Neural progenitor cell (in vitro differentiated cells): ENCODE results near the gene SH3PXD2B. TPM values are rescaled to one million over a fixed set of nuclear protein-coding genes. Genes with fewer than 3 reads are reported as not detected.
A peak's percentile ranks its signal among the peaks of the same experiment; 100 is the strongest.

Source experiments
- DNase-seq: peaks from one replicate; pipeline ENCODE4 v3.0.0-alpha.2; 2016; ENCODE audit warnings: low spot score
- H2AFZ ChIP-seq: fragments of 200-600 bp; sonication (generic); replicated peaks from 2 replicates; pipeline ENCODE4 v1.6.1; 2016; ENCODE audit warnings: antibody characterized with exemption
- H3F3A ChIP-seq: fragments of 200-600 bp; sonication (generic); 2 replicates; pipeline ENCODE4 v1.6.1; 2016; ENCODE audit warnings: antibody characterized with exemption, low read depth
- H3K27ac ChIP-seq: fragments of 200-600 bp; sonication (generic); 2 replicates; pipeline ENCODE4 v1.5.1; 2016; ENCODE audit warnings: mild to moderate bottlenecking
- H3K27me3 ChIP-seq: fragments of 200-600 bp; sonication (generic); 2 replicates; pipeline ENCODE4 v1.6.1; 2016; ENCODE audit warnings: mild to moderate bottlenecking, moderate library complexity
- H3K36me3 ChIP-seq: fragments of 200-600 bp; sonication (generic); 2 replicates; pipeline ENCODE4 v1.5.1; 2016
- H3K4me1 ChIP-seq: fragments of 200-600 bp; sonication (generic); 2 replicates; pipeline ENCODE4 v1.6.1; 2016; ENCODE audit warnings: mixed run types
- H3K4me2 ChIP-seq: fragments of 200-600 bp; sonication (generic); 2 replicates; pipeline ENCODE4 v1.6.1; 2016
- H3K4me3 ChIP-seq: fragments of 200-600 bp; sonication (generic); 2 replicates; pipeline ENCODE4 v1.5.1; 2016
- H3K79me2 ChIP-seq: fragments of 200-600 bp; sonication (generic); 2 replicates; pipeline ENCODE4 v1.6.1; 2016; ENCODE audit warnings: low read depth
- H3K9ac ChIP-seq: fragments of 200-600 bp; sonication (generic); 2 replicates; pipeline ENCODE4 v1.6.1; 2016
- H3K9me3 ChIP-seq: fragments of 200-600 bp; sonication (generic); 2 replicates; pipeline ENCODE4 v1.5.1; 2016; ENCODE audit warnings: low read depth
- H4K20me1 ChIP-seq: fragments of 200-600 bp; sonication (generic); 2 replicates; pipeline ENCODE4 v1.6.1; 2016; ENCODE audit warnings: low read depth
- H3K27ac Mint-ChIP-seq: 3 replicates; pipeline ENCODE4 v1.8.0; 2021; ENCODE audit warnings: mixed read lengths
- H3K27me3 Mint-ChIP-seq: 2 replicates; pipeline ENCODE4 v1.8.0; 2022; ENCODE audit warnings: low read depth, mild to moderate bottlenecking, inconsistent platforms, moderate library complexity, mixed read lengths; ENCODE audit not compliant: insufficient read depth
- H3K36me3 Mint-ChIP-seq: 3 replicates; pipeline ENCODE4 v1.8.0; 2021; ENCODE audit warnings: mixed read lengths
- H3K4me1 Mint-ChIP-seq: 3 replicates; pipeline ENCODE4 v1.8.0; 2021; ENCODE audit warnings: mixed read lengths
- H3K4me3 Mint-ChIP-seq: 3 replicates; pipeline ENCODE4 v1.8.0; 2021; ENCODE audit warnings: mild to moderate bottlenecking, moderate library complexity, mixed read lengths
- H3K9me3 Mint-ChIP-seq: 3 replicates; pipeline ENCODE4 v1.8.0; 2020; ENCODE audit warnings: mixed read lengths
- CTCF ChIP-seq: fragments of 200-600 bp; sonication (generic); IDR thresholded peaks from 2 replicates; pipeline ENCODE4 v1.5.1; 2017; ENCODE audit warnings: antibody characterized with exemption, mild to moderate bottlenecking
- EZH2 ChIP-seq: fragments of 200-600 bp; sonication (generic); IDR thresholded peaks from 2 replicates; pipeline ENCODE4 v1.6.1; 2017; ENCODE audit warnings: antibody characterized with exemption, mild to moderate bottlenecking, moderate library complexity
- EZH2phosphoT487 ChIP-seq: fragments of 200-600 bp; sonication (generic); IDR thresholded peaks from 2 replicates; pipeline ENCODE4 v1.6.1; 2017; ENCODE audit warnings: antibody characterized with exemption
- total RNA-seq: library from RNA; depleted of rRNA; stranded (reverse); fragments of >200 nt; gene quantifications from 2 replicates; pipeline ENCODE4 v1.2.3, GENCODE V29; 2015; ENCODE audit warnings: low replicate concordance

SH3PXD2B gene
- total RNA-seq, 1 donor from 2014 or later: 27.3 TPM

- Histone ChIP-seq H3K9me3 (no peaks in the 10 kb centered on the region), H3K4me2 (no peak overlapping the region), H3K27me3 (peaks cover 5% of the 10 kb centered on the region), H3K4me3 (no peak overlapping the region), H3K27ac (no peak overlapping the region), H2AFZ (no peak overlapping the region), H4K20me1 (no peaks in the 10 kb centered on the region), H3K79me2 (no peaks in the 10 kb centered on the region), H3K36me3 (no peaks in the 10 kb centered on the region), H3F3A (no peaks in the 10 kb centered on the region), H3K9ac (no peak overlapping the region), H3K4me1 (no peaks in the 10 kb centered on the region)
- peaks cover 4% of the 10 kb centered on the region for H3K36me3 Mint-ChIP-seq
- peaks cover 7% of the 10 kb centered on the region for H3K4me1 Mint-ChIP-seq
- peaks cover 9% of the 10 kb centered on the region for H3K27me3 Mint-ChIP-seq
- no peak for DNase-seq
- peaks cover 17% of the 10 kb centered on the region for H3K9me3 Mint-ChIP-seq
- no peak overlapping the region for H3K27ac Mint-ChIP-seq
- no peak overlapping the region for H3K4me3 Mint-ChIP-seq
- TF ChIP-seq CTCF: no peak
- no peak for TF ChIP-seq EZH2
- no peak for TF ChIP-seq EZH2phosphoT487
These were observed 11.7 kb upstream of the SH3PXD2B start for GRCh38 chr5:172466062-172466461.

GRCh38 chr5:172463031-172463430 lies 8.7 kb upstream of the SH3PXD2B start:
- Mint-ChIP-seq H3K36me3 (peaks cover 4% of the 10 kb centered on the region), H3K27me3 (peaks cover 7% of the 10 kb centered on the region), H3K27ac (peak overlapping the region; percentile 74), H3K4me3 (no peak overlapping the region), H3K9me3 (peaks cover 14% of the 10 kb centered on the region), H3K4me1 (peaks cover 31% of the 10 kb centered on the region)
- Histone ChIP-seq H3K27me3 (peaks cover 5% of the 10 kb centered on the region), H3K4me3 (no peak overlapping the region), H3F3A (no peaks in the 10 kb centered on the region), H3K4me2 (no peak overlapping the region), H3K9me3 (no peaks in the 10 kb centered on the region), H3K79me2 (no peaks in the 10 kb centered on the region), H3K4me1 (no peaks in the 10 kb centered on the region), H4K20me1 (no peaks in the 10 kb centered on the region), H3K9ac (no peak overlapping the region), H3K27ac (no peak overlapping the region), H2AFZ (no peak overlapping the region), H3K36me3 (no peaks in the 10 kb centered on the region)
- no peak for TF ChIP-seq EZH2
- TF ChIP-seq EZH2phosphoT487: no peak
- TF ChIP-seq CTCF: no peak
- no peak for DNase-seq

DNA sequence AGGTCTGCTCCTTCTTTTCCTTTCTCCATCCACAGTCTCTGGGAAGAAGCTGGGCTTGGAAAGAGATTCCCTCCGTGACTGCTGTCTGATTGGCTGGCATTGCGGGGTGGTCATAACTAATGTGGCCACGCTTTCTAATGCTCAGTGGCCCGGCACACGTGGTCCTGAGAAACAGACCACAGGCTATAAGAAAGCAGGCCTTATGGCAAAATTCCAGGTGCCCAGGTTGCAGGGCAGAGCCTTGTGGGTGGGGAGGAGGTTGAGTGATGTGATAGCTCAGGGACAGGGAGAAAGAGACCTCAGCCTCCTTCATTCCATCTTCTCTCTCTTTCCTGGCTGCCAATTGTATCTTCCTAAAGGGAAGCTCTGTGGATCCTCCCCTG lies 5.4 kb upstream of the SH3PXD2B start:
- H3F3A ChIP-seq: peaks cover 17% of the 10 kb centered on the region
- peaks cover 15% of the 10 kb centered on the region for H3K4me1 ChIP-seq
- Mint-ChIP-seq H3K27ac (peak overlapping the region; percentile 78), H3K36me3 (peaks cover 2% of the 10 kb centered on the region), H3K4me3 (no peak overlapping the region), H3K27me3 (peaks cover 6% of the 10 kb centered on the region), H3K9me3 (peaks cover 10% of the 10 kb centered on the region), H3K4me1 (peaks cover 53% of the 10 kb centered on the region)
- H2AFZ ChIP-seq: no peak overlapping the region
- H3K4me3 ChIP-seq: no peak overlapping the region
- no peak overlapping the region for H3K9ac ChIP-seq
- peaks cover 5% of the 10 kb centered on the region for H3K27me3 ChIP-seq
- TF ChIP-seq EZH2: no peak
- TF ChIP-seq EZH2phosphoT487: no peak
- no peak for TF ChIP-seq CTCF
- H3K4me2 ChIP-seq: no peak overlapping the region
- no peaks in the 10 kb centered on the region for H4K20me1 ChIP-seq
- DNase-seq: no peak
- H3K27ac ChIP-seq: no peak overlapping the region
- no peaks in the 10 kb centered on the region for H3K36me3 ChIP-seq
- no peaks in the 10 kb centered on the region for H3K79me2 ChIP-seq
- no peaks in the 10 kb centered on the region for H3K9me3 ChIP-seq
